HEK293 (cell line): Measurements from ENCODE around the gene PRDM11.

Experiments used
- CTCF ChIA-PET: fragments of 350-600 bp; formaldehyde crosslinking; extraction: SDS; loops from one replicate; lab custom pipeline; 2021; ENCODE audit warnings: antibody characterized with exemption; lab: Yijun Ruan, JAX
- POLR2A ChIA-PET: fragments of 300-600 bp; formaldehyde crosslinking; extraction: SDS; loops from one replicate; lab custom pipeline; 2020; ENCODE audit warnings: antibody characterized with exemption, inconsistent platforms; lab: Yijun Ruan, JAX
- H3K27ac ChIP-seq: fragments of 200-500 bp; sonication (Bioruptor generic); 2 replicates; pipeline ENCODE4 v1.5.1; 2014; ENCODE audit warnings: low read depth, low read length, control low read depth, inconsistent platforms; ENCODE audit errors: extremely low read depth
- H3K36me3 ChIP-seq, 2 experiments: fragments of 200-500 bp in 1 of 2; sonication (Bioruptor generic) in 1 of 2; 1 replicate in 1 of 2; 2 replicates in 1 of 2; pipeline ENCODE4 v1.5.1; 2014 to 2017; ENCODE audit warnings: inconsistent platforms in 2 of 2, low read length in 2 of 2; ENCODE audit not compliant: control insufficient read depth in 2 of 2, insufficient read depth in 1 of 2
- H3K4me1 ChIP-seq: fragments of 200-500 bp; sonication (Bioruptor generic); 2 replicates; pipeline ENCODE4 v1.5.1; 2014; ENCODE audit warnings: mild to moderate bottlenecking, low read length, inconsistent platforms; ENCODE audit not compliant: control insufficient read depth, insufficient read depth
- H3K4me3 ChIP-seq: 2 replicates; pipeline ENCODE4 v1.5.1; 2011; ENCODE audit warnings: low read depth, mild to moderate bottlenecking, control low read depth, low read length, moderate library complexity
- H3K9me3 ChIP-seq: fragments of 200-500 bp; sonication (Bioruptor generic); 2 replicates; pipeline ENCODE4 v1.5.1; 2014; ENCODE audit warnings: low read depth, low read length, inconsistent platforms; ENCODE audit not compliant: control insufficient read depth, insufficient read depth
- GLI4 ChIP-seq: fragments of 450-650 bp; formaldehyde crosslinking; IDR thresholded peaks from 2 replicates; pipeline ENCODE4 v1.5.1; 2016; ENCODE audit warnings: missing biosample characterization, missing genetic modification characterization
- GLIS2 ChIP-seq: fragments of 450-650 bp; formaldehyde crosslinking; IDR thresholded peaks from 2 replicates; pipeline ENCODE4 v1.5.1; 2016; ENCODE audit warnings: missing biosample characterization, missing genetic modification characterization
- HOXC10 ChIP-seq: sonication (generic); formaldehyde crosslinking; IDR thresholded peaks from 2 replicates; pipeline ENCODE4 v1.8.1; 2023; ENCODE audit warnings: mild to moderate bottlenecking, missing genetic modification reagents
- IKZF3 ChIP-seq: fragments of 450-650 bp; IDR thresholded peaks from 2 replicates; pipeline ENCODE4 v1.5.0; 2018; ENCODE audit warnings: missing biosample characterization, mild to moderate bottlenecking, missing genetic modification characterization, moderate library complexity
- OSR2 ChIP-seq: fragments of 450-650 bp; formaldehyde crosslinking; IDR thresholded peaks from 2 replicates; pipeline ENCODE4 v1.5.1; 2016; ENCODE audit warnings: missing biosample characterization, missing genetic modification characterization
- SCRT1 ChIP-seq: fragments of 450-650 bp; formaldehyde crosslinking; IDR thresholded peaks from 2 replicates; pipeline ENCODE4 v1.5.1; 2016; ENCODE audit warnings: missing biosample characterization, missing genetic modification characterization, borderline replicate concordance
- ZBTB17 ChIP-seq: fragments of 450-650 bp; formaldehyde crosslinking; IDR thresholded peaks from 2 replicates; pipeline ENCODE4 v1.5.1; 2016; ENCODE audit warnings: missing biosample characterization, missing genetic modification characterization
- ZNF155 ChIP-seq: fragments of 450-650 bp; formaldehyde crosslinking; IDR thresholded peaks from 2 replicates; pipeline ENCODE4 v1.5.1; 2016; ENCODE audit warnings: missing biosample characterization, missing genetic modification characterization
- ZNF426 ChIP-seq: fragments of 450-650 bp; formaldehyde crosslinking; IDR thresholded peaks from 2 replicates; pipeline ENCODE4 v1.5.1; 2017; ENCODE audit warnings: missing biosample characterization, missing genetic modification characterization, mild to moderate bottlenecking, inconsistent platforms, moderate library complexity
- ZNF510 ChIP-seq: fragments of 450-650 bp; formaldehyde crosslinking; IDR thresholded peaks from 2 replicates; pipeline ENCODE4 v1.5.1; 2018; ENCODE audit warnings: mild to moderate bottlenecking, missing genetic modification characterization, missing biosample characterization; ENCODE audit not compliant: insufficient replicate concordance
- ZNF555 ChIP-seq: fragments of 450-650 bp; formaldehyde crosslinking; conservative IDR thresholded peaks from 2 replicates; pipeline ENCODE4 v1.5.1; 2017; ENCODE audit warnings: missing biosample characterization, mild to moderate bottlenecking, missing genetic modification characterization, inconsistent platforms
- ZNF600 ChIP-seq: fragments of 450-650 bp; formaldehyde crosslinking; IDR thresholded peaks from 2 replicates; pipeline ENCODE4 v1.5.1; 2016; ENCODE audit warnings: missing biosample characterization, missing genetic modification characterization
- ZNF830 ChIP-seq: fragments of 450-650 bp; IDR thresholded peaks from 2 replicates; pipeline ENCODE4 v1.5.0; 2018; ENCODE audit warnings: missing biosample characterization, missing genetic modification characterization, low read depth, mild to moderate bottlenecking, moderate library complexity
- TF ChIP-seq, protein P1 (sequence below): fragments of 450-650 bp; formaldehyde crosslinking; IDR thresholded peaks from 2 replicates; pipeline ENCODE4; 2016; ENCODE audit warnings: missing biosample characterization, missing genetic modification characterization
- TF ChIP-seq, protein P2 (sequence below): fragments of 450-650 bp; IDR thresholded peaks from 2 replicates; pipeline ENCODE4 v1.5.1; 2018; ENCODE audit warnings: missing biosample characterization, mild to moderate bottlenecking, missing genetic modification characterization
- TF ChIP-seq, protein P3 (sequence below): sonication (generic); formaldehyde crosslinking; IDR thresholded peaks from 2 replicates; pipeline ENCODE4 v1.8.1; 2022; ENCODE audit warnings: mild to moderate bottlenecking, moderate library complexity, missing genetic modification reagents
- TF ChIP-seq, protein P4 (sequence below): fragments of 450-650 bp; formaldehyde crosslinking; IDR thresholded peaks from 2 replicates; pipeline ENCODE4 v1.5.1; 2016; ENCODE audit warnings: missing biosample characterization, missing genetic modification characterization
- TF ChIP-seq, protein P5 (sequence below): fragments of 450-650 bp; formaldehyde crosslinking; IDR thresholded peaks from 2 replicates; pipeline ENCODE4 v1.5.1; 2016; ENCODE audit warnings: missing biosample characterization, missing genetic modification characterization
- TF ChIP-seq, protein P6 (sequence below): fragments of 450-650 bp; formaldehyde crosslinking; IDR thresholded peaks from 2 replicates; pipeline ENCODE4 v1.5.1; 2016; ENCODE audit warnings: missing biosample characterization, missing genetic modification characterization
- TF ChIP-seq, protein P7 (sequence below): fragments of 450-650 bp; formaldehyde crosslinking; IDR thresholded peaks from 2 replicates; pipeline ENCODE4 v1.5.1; 2017; ENCODE audit warnings: missing biosample characterization, mild to moderate bottlenecking, missing genetic modification characterization, moderate library complexity

PRDM11 gene

DNA sequence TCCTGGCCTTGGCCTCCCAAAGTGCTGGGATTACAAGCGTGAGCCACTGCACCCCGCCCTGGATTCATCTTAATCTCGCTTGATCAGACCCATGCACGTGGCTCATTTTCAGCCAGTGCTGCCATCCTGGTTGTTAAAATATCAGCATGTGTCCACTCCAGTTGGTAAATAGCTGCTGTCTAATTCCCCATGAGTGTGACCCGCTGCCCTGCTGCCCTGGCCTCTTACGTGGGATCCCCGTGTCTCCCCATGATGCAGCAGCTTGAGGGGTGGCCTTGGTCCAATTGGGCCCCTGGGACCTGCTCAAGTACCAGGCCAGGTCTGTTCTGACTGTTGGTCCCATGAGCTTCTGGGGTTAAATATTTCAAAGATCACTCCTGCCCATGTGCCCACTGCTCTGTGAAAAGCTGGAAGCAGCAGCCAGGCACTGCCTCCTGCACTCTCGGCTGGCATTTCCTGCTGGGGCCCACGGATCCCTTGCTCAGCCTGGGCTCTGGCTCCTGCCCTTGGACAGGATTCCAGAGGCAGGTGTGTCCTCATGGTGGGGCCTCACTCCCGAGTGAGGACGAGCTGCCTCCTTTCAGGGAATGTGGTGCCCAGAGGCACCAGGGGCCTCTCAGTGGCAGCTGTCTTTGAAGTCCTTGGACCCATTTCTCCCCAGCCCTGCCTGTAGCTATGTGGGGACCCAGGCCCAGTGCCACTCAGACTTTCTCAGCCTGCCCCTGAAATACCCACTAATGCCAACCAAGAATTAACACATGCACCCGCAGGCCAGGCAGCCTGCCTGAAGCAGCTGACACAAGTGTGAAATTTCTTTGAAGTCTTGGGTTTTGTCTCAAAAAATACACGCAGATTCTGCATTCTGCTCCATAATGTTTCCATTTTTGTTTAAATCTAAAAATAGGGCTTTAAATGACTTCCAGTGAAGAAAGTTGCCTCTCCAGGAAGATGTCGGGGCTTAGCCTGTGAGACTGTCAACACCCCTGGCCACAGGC lies 38.1 kb upstream of the PRDM11 start:
- TF ChIP-seq OSR2 (tag by site-specific recombination) (no peak), ZNF830 (no peak), SCRT1 (tag by site-specific recombination) (no peak), ZNF555 (tag by site-specific recombination) (no peak), IKZF3 (no peak), HOXC10 (CRISPR knock-in tag) (no peak), ZNF510 (tag by site-specific recombination) (no peak), GLIS2 (no peak), ZBTB17 (tag by site-specific recombination) (no peak), GLI4 (tag by site-specific recombination) (no peak), ZNF426 (no peak), ZNF155 (tag by site-specific recombination) (no peak), ZNF600 (tag by site-specific recombination) (no peak)
- TF ChIP-seq, protein P1, sequence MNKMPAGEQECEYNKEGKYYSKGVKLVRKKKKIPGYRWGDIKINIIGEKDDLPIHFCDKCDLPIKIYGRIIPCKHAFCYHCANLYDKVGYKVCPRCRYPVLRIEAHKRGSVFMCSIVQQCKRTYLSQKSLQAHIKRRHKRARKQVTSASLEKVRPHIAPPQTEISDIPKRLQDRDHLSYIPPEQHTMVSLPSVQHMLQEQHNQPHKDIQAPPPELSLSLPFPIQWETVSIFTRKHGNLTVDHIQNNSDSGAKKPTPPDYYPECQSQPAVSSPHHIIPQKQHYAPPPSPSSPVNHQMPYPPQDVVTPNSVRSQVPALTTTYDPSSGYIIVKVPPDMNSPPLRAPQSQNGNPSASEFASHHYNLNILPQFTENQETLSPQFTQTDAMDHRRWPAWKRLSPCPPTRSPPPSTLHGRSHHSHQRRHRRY (tag by site-specific recombination) = no peak
- TF ChIP-seq, protein P2, sequence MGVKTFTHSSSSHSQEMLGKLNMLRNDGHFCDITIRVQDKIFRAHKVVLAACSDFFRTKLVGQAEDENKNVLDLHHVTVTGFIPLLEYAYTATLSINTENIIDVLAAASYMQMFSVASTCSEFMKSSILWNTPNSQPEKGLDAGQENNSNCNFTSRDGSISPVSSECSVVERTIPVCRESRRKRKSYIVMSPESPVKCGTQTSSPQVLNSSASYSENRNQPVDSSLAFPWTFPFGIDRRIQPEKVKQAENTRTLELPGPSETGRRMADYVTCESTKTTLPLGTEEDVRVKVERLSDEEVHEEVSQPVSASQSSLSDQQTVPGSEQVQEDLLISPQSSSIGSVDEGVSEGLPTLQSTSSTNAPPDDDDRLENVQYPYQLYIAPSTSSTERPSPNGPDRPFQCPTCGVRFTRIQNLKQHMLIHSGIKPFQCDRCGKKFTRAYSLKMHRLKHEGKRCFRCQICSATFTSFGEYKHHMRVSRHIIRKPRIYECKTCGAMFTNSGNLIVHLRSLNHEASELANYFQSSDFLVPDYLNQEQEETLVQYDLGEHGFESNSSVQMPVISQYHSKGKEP = no peak
- TF ChIP-seq, protein P3, sequence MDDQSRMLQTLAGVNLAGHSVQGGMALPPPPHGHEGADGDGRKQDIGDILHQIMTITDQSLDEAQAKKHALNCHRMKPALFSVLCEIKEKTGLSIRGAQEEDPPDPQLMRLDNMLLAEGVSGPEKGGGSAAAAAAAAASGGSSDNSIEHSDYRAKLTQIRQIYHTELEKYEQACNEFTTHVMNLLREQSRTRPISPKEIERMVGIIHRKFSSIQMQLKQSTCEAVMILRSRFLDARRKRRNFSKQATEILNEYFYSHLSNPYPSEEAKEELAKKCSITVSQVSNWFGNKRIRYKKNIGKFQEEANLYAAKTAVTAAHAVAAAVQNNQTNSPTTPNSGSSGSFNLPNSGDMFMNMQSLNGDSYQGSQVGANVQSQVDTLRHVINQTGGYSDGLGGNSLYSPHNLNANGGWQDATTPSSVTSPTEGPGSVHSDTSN (CRISPR knock-in tag) = no peak
- TF ChIP-seq, protein P4, sequence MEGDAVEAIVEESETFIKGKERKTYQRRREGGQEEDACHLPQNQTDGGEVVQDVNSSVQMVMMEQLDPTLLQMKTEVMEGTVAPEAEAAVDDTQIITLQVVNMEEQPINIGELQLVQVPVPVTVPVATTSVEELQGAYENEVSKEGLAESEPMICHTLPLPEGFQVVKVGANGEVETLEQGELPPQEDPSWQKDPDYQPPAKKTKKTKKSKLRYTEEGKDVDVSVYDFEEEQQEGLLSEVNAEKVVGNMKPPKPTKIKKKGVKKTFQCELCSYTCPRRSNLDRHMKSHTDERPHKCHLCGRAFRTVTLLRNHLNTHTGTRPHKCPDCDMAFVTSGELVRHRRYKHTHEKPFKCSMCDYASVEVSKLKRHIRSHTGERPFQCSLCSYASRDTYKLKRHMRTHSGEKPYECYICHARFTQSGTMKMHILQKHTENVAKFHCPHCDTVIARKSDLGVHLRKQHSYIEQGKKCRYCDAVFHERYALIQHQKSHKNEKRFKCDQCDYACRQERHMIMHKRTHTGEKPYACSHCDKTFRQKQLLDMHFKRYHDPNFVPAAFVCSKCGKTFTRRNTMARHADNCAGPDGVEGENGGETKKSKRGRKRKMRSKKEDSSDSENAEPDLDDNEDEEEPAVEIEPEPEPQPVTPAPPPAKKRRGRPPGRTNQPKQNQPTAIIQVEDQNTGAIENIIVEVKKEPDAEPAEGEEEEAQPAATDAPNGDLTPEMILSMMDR (tag by site-specific recombination) = no peak
- TF ChIP-seq, protein P5, sequence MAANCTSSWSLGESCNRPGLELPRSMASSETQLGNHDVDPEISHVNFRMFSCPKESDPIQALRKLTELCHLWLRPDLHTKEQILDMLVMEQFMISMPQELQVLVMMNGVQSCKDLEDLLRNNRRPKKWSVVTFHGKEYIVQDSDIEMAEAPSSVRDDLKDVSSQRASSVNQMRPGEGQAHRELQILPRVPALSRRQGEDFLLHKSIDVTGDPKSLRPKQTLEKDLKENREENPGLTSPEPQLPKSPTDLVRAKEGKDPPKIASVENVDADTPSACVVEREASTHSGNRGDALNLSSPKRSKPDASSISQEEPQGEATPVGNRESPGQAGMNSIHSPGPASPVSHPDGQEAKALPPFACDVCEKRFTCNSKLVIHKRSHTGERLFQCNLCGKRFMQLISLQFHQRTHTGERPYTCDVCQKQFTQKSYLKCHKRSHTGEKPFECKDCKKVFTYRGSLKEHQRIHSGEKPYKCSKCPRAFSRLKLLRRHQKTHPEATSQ (tag by site-specific recombination) = no peak
- TF ChIP-seq, protein P6, sequence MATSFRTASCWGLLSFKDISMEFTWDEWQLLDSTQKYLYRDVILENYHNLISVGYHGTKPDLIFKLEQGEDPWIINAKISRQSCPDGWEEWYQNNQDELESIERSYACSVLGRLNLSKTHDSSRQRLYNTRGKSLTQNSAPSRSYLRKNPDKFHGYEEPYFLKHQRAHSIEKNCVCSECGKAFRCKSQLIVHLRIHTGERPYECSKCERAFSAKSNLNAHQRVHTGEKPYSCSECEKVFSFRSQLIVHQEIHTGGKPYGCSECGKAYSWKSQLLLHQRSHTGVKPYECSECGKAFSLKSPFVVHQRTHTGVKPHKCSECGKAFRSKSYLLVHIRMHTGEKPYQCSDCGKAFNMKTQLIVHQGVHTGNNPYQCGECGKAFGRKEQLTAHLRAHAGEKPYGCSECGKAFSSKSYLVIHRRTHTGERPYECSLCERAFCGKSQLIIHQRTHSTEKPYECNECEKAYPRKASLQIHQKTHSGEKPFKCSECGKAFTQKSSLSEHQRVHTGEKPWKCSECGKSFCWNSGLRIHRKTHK (tag by site-specific recombination) = no peak
- TF ChIP-seq, protein P7, sequence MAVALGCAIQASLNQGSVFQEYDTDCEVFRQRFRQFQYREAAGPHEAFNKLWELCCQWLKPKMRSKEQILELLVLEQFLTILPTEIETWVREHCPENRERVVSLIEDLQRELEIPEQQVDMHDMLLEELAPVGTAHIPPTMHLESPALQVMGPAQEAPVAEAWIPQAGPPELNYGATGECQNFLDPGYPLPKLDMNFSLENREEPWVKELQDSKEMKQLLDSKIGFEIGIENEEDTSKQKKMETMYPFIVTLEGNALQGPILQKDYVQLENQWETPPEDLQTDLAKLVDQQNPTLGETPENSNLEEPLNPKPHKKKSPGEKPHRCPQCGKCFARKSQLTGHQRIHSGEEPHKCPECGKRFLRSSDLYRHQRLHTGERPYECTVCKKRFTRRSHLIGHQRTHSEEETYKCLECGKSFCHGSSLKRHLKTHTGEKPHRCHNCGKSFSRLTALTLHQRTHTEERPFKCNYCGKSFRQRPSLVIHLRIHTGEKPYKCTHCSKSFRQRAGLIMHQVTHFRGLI (tag by site-specific recombination) = no peak
- POLR2A ChIA-PET = interaction anchor here (0.6 kb wide), 1 partner anchor 232 kb away, joined by 3 read pairs; no protein-coding TSS in a partner anchor
- CTCF ChIA-PET = interaction anchor here (0.7 to 20.2 kb wide), 8 partner anchors 132 to 226 kb away, joined by 3 to 847 read pairs (median 7); no protein-coding TSS in a partner anchor

More for the DNA sequence above, 38.1 kb upstream of the PRDM11 start:
- no peaks in the 10 kb centered on the region for H3K36me3 ChIP-seq
- no peak overlapping the region for H3K4me3 ChIP-seq
- H3K4me1 ChIP-seq = no peaks in the 10 kb centered on the region
- no peaks in the 10 kb centered on the region for H3K9me3 ChIP-seq
- no peak overlapping the region for H3K27ac ChIP-seq
